Measurements from ENCODE around the gene GALNTL6. TPM values are rescaled to one million over a fixed set of nuclear protein-coding genes. Genes with fewer than 3 reads are reported as not detected.

Gene GALNTL6
- total and polyA plus RNA-seq, 2 donors (not counting 1 experiment from before 2014, with no cell fraction given) = not detected

DNA sequence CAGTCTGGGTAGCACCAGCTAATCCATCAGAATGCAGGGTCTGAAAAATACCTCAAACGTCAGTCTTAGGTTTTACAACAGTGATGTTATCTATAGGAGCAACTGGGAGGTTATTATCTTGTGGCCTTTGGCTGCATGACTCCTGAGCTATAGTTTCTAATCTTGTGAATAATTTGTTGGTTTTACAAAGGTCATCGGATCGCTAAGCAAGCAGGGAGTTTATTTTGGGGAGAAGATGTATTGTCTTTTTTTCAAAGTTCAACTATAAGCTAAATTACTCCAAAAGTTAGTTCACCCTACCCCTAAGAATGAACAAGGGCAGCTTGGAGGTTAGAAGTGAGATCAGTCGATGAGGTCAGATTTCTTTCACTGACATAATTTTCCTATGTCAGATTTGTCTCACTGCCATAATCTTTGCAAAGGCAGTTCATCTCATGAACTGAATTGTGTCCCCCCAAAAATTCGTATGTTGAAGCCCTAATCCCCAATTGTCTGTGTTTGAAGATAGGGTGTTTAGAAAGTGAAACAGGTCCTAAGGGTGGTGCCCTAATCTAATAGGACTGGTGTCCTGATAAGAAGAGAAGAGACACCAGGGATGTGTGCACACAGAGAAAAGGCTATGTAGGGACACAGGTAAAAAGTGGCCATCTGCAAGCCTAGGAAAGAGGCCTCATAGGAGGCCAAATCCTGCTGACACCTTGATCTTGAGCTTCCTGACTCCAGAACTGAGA lies 1179.6 kb downstream of the GALNTL6 start:
- Histone ChIP-seq H4K20me1 (ENCODE audit: control insufficient read depth, extremely low read depth, insufficient read depth, low read length) (no peaks in the 10 kb centered on the region), H3K36me3 (ENCODE audit: control insufficient read depth, insufficient read depth, low read length) (no peaks in the 10 kb centered on the region), H3K27ac (ENCODE audit: insufficient read depth, low read length) (no peak overlapping the region), H3K27me3 (ENCODE audit: control insufficient read depth, insufficient read depth, low read length) (no peaks in the 10 kb centered on the region), H3K79me2 (ENCODE audit: control insufficient read depth, insufficient read depth, low read length) (no peaks in the 10 kb centered on the region), H3K4me2 (ENCODE audit: extremely low read depth, insufficient read depth, low read length) (no peak overlapping the region), H3K4me1 (ENCODE audit: control insufficient read depth, extremely low read depth, insufficient read depth, low read length) (peaks cover 3% of the 10 kb centered on the region), H3K4me3 (replicated peaks in 1 of 4; ENCODE audit: control extremely low read depth in 1 of 4, insufficient read depth in 1 of 4, low read depth in 3 of 4, low read length in 4 of 4) (no peak overlapping the region), H3K9ac (ENCODE audit: insufficient read depth, low read length) (no peak overlapping the region), H3K9me3 (ENCODE audit: control insufficient read depth, insufficient read depth, low read depth, low read length) (no peaks in the 10 kb centered on the region), H2AFZ (ENCODE audit: low read length) (no peak overlapping the region)
- DNase-seq (ENCODE audit: low read depth in 2 of 2) = no peak
- no peak for TF ChIP-seq EZH2 (IDR thresholded peaks at IDR 0.05; ENCODE audit: low read length, missing control alignments)
- TF ChIP-seq, protein P1, sequence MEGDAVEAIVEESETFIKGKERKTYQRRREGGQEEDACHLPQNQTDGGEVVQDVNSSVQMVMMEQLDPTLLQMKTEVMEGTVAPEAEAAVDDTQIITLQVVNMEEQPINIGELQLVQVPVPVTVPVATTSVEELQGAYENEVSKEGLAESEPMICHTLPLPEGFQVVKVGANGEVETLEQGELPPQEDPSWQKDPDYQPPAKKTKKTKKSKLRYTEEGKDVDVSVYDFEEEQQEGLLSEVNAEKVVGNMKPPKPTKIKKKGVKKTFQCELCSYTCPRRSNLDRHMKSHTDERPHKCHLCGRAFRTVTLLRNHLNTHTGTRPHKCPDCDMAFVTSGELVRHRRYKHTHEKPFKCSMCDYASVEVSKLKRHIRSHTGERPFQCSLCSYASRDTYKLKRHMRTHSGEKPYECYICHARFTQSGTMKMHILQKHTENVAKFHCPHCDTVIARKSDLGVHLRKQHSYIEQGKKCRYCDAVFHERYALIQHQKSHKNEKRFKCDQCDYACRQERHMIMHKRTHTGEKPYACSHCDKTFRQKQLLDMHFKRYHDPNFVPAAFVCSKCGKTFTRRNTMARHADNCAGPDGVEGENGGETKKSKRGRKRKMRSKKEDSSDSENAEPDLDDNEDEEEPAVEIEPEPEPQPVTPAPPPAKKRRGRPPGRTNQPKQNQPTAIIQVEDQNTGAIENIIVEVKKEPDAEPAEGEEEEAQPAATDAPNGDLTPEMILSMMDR (conservative IDR thresholded peaks at IDR 0.05 in 1 of 2, IDR thresholded peaks at IDR 0.05 in 1 of 2; ENCODE audit: low read depth in 1 of 2, low read length in 2 of 2) = no peak

DNA sequence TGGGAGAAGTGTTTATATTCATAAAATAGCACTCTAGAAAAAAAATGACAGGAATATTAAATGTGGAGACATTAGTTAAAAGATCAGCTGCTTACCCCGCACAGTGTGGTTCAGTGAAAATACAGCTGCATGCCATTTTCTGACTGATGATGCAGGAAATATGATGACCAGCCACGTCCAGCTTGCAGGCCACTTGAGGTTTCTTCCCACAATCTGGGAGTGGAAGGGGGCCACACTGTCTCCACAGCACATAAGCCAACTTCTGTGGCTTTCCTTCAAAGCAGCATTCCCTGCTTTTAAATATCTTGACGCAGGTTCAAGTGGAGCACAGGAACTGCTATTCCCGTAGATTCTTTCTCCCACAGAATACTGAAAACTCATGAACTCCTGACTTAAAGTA lies 1182.0 kb downstream of the GALNTL6 start:
- peak; percentile 39 to 90 for DNase-seq (ENCODE audit: low read depth in 2 of 2)
- no peak overlapping the region for H3K4me2 ChIP-seq (ENCODE audit: extremely low read depth, insufficient read depth, low read length)
- H3K9me3 ChIP-seq (ENCODE audit: control insufficient read depth, insufficient read depth, low read depth, low read length) = no peaks in the 10 kb centered on the region
- H3K27ac ChIP-seq (ENCODE audit: insufficient read depth, low read length) = no peak overlapping the region
- H2AFZ ChIP-seq (ENCODE audit: low read length) = peak overlapping the region; percentile 40
- H3K79me2 ChIP-seq (ENCODE audit: control insufficient read depth, insufficient read depth, low read length) = no peaks in the 10 kb centered on the region
- TF ChIP-seq, protein P1 (conservative IDR thresholded peaks at IDR 0.05 in 1 of 2, IDR thresholded peaks at IDR 0.05 in 1 of 2; ENCODE audit: low read depth in 1 of 2, low read length in 2 of 2) = no peak
- TF ChIP-seq EZH2 (IDR thresholded peaks at IDR 0.05; ENCODE audit: low read length, missing control alignments) = no peak
- H3K9ac ChIP-seq (ENCODE audit: insufficient read depth, low read length) = no peak overlapping the region
- H3K27me3 ChIP-seq (ENCODE audit: control insufficient read depth, insufficient read depth, low read length) = no peaks in the 10 kb centered on the region
- H3K4me1 ChIP-seq (ENCODE audit: control insufficient read depth, extremely low read depth, insufficient read depth, low read length) = peaks cover 9% of the 10 kb centered on the region
- H3K4me3 ChIP-seq (replicated peaks in 1 of 4; ENCODE audit: control extremely low read depth in 1 of 4, insufficient read depth in 1 of 4, low read depth in 3 of 4, low read length in 4 of 4) = no peak overlapping the region
- no peaks in the 10 kb centered on the region for H4K20me1 ChIP-seq (ENCODE audit: control insufficient read depth, extremely low read depth, insufficient read depth, low read length)
- no peaks in the 10 kb centered on the region for H3K36me3 ChIP-seq (ENCODE audit: control insufficient read depth, insufficient read depth, low read length)

DNA sequence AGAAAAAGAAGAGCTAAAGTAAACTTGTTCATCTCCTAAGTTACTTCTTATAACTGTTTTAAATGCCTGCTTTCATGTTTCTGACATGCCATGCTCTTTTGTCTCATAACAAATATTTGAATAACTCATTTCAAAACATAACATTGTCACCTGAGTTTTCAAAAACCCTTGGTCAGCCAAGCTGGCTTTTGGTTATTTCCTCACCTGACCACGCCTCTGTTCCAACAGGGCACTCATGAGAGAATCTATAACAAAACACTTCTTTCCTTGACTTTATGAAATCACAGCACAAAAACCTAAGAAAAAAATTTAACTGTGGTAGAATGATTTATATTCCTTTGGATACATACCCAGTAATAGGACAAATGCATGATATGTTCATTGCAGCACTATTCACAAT lies 1182.5 kb downstream of the GALNTL6 start:
- no peak overlapping the region for H2AFZ ChIP-seq (ENCODE audit: low read length)
- no peak overlapping the region for H3K4me2 ChIP-seq (ENCODE audit: extremely low read depth, insufficient read depth, low read length)
- H3K79me2 ChIP-seq (ENCODE audit: control insufficient read depth, insufficient read depth, low read length) = no peaks in the 10 kb centered on the region
- no peaks in the 10 kb centered on the region for H3K9me3 ChIP-seq (ENCODE audit: control insufficient read depth, insufficient read depth, low read depth, low read length)
- H3K4me3 ChIP-seq (replicated peaks in 1 of 4; ENCODE audit: control extremely low read depth in 1 of 4, insufficient read depth in 1 of 4, low read depth in 3 of 4, low read length in 4 of 4) = no peak overlapping the region
- no peak for DNase-seq (ENCODE audit: low read depth in 2 of 2)
- peaks cover 9% of the 10 kb centered on the region for H3K4me1 ChIP-seq (ENCODE audit: control insufficient read depth, extremely low read depth, insufficient read depth, low read length)
- H3K27me3 ChIP-seq (ENCODE audit: control insufficient read depth, insufficient read depth, low read length) = no peaks in the 10 kb centered on the region
- no peaks in the 10 kb centered on the region for H3K36me3 ChIP-seq (ENCODE audit: control insufficient read depth, insufficient read depth, low read length)
- TF ChIP-seq, protein P1 (conservative IDR thresholded peaks at IDR 0.05 in 1 of 2, IDR thresholded peaks at IDR 0.05 in 1 of 2; ENCODE audit: low read depth in 1 of 2, low read length in 2 of 2) = no peak
- TF ChIP-seq EZH2 (IDR thresholded peaks at IDR 0.05; ENCODE audit: low read length, missing control alignments) = no peak
- no peak overlapping the region for H3K9ac ChIP-seq (ENCODE audit: insufficient read depth, low read length)
- no peak overlapping the region for H3K27ac ChIP-seq (ENCODE audit: insufficient read depth, low read length)
- no peaks in the 10 kb centered on the region for H4K20me1 ChIP-seq (ENCODE audit: control insufficient read depth, extremely low read depth, insufficient read depth, low read length)
